NK-92 treated with Interleukin-12 subunit alpha and Interleukin-12 subunit beta, amount 100 ng/mL, for 24 hours (cell line): Measurements from ENCODE around the gene XYLT1.
A peak's percentile ranks its signal among the peaks of the same experiment; 100 is the strongest.

ENCODE experiments used
- DNase-seq: peaks from one replicate; lab custom pipeline; 2025; lab: John Stamatoyannopoulos, UW

XYLT1 gene

DNA sequence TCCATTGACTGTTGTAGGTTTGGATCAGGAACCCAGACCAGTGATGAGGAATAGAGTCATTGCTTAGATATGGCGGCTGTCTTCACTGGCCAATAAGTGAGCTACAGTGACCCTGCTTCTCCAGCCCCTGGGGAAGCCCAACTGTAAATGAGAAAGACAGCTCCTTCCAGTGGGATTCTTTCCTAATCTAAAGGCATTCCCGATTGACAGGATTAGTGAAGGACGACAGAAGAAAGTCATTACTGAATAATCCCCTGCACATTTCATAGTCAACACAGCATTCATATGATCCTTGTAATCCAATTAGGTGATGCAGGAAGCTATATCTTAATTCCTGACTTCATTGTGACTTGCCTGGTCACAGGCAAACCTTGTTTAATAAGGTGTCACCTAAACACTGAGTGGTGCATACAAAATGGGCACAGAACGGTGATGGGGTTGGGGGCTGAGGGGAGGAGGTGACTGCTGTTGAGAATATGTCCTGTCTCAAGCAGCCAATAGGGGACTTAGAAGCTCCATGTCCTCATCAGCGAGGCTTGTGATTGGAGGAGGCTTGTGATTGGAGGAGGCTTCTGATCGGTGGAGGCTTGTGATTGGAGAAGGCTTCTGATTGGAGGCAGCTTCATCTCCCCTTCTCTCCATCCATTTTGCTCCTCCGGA, 242.6 kb downstream of the XYLT1 start:
- DNase-seq: no peak

DNA sequence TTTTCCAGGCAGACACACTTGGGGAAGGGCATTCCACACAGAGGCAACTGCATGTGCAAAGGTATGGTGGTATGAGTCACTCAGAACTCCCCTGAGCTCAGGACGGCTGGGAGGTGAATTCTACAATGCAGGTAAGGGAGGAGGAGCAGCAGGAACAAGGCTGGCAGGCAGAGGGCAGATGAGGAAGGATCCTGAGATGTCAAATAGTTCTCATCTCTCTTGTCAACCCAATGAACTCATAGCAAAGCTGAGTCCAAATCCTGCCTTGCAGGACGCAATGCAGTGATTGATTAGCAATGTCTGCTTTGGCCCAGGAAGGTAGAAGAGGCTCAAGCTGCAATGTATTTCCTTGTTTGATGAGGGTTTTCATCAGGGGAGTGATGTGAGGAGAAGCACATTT, 243.5 kb downstream of the XYLT1 start:
- DNase-seq: no peak

GRCh38 chr16:17225541-17225940, 245.2 kb downstream of the XYLT1 start:
- DNase-seq: no peak

DNA sequence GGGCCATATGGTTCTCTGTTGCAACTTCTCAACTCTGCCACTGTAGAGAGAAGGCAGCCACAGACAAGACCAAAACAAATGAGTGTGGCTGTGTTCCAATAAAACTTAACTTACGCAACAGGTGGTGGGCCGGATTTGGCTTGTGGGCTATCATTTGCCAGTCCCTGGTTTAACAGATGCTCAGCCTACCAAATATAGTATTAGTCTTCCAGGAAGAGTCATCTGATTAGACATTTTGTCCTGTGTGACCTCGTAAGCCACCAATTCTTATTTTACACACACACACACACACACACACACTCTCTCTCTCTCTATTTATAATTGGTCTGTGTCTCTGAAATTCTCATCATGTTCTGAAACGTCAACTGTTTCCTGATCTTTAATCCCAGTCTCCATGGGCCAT, 245.9 kb downstream of the XYLT1 start:
- peak; percentile 73 for DNase-seq

DNA sequence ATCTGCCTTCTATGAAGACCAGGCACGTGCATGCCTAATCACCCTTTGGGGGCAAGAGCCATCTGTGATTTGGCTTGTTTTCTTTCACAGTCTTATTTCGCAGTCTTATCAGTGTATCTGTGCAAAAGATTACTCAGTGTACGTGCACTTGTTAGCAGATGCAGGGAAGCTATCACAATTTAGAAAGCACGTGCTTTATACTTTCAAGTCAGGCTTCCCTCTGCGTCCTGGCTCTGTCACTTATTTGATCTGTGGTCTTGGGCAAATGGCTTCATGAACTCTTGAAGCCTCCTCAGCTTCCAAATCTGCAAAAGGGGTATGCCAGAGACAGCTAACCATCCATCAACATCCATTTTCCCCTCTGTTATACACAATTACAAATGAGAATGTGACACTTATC, 246.4 kb downstream of the XYLT1 start:
- DNase-seq: no peak

- no peak for DNase-seq
These were observed 247.2 kb downstream of the XYLT1 start for GRCh38 chr16:17223576-17223975.

DNA sequence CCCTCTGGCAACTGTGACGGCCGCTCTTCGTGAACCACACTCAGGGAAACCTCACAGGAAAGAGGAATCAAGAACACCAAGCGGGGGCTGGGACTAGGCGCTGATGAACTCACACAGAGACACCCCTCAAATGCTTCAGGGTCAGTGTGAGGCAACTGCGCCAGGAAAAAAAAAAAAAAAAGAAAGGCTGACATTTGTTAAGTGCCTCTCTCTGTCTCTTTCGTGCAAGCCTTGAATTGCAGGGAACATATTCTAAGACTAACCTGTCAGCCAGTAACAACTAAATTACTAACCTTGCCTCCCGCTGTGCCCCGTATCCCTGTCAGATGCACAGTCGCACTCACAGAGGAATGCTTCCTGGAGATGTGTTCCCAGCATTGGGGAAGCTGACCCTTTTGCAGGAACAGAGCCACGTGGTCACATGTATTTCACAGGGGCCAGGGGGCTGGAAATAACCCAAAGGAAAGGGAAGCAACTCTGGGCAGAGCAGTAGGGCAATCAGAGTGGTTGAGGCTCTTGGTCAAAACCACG, 247.8 kb downstream of the XYLT1 start:
- no peak for DNase-seq

- no peak for DNase-seq
These were observed 250.8 kb downstream of the XYLT1 start for GRCh38 chr16:17219991-17220390.

- DNase-seq: no peak
These were observed 254.8 kb downstream of the XYLT1 start for GRCh38 chr16:17215936-17216335.

DNA sequence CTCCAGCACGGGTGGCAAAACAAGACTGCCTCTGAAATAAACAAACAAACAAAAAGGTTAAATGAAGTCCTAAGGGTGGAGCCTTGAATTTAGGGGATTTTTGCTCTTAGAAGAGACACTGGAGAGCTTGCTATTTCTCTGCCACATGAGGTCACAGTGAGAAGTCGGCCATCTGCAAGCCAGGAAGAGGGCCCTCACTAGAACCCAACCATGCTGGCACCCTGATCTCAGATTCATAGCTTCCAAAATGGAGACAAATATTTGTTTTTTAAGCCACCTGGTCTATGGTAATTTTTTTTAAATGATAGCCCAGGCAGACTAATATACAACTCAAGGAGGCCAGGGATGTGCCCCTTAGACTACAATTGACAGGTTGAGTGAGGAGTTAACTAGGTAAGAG, 255.5 kb downstream of the XYLT1 start:
- no peak for DNase-seq

DNA sequence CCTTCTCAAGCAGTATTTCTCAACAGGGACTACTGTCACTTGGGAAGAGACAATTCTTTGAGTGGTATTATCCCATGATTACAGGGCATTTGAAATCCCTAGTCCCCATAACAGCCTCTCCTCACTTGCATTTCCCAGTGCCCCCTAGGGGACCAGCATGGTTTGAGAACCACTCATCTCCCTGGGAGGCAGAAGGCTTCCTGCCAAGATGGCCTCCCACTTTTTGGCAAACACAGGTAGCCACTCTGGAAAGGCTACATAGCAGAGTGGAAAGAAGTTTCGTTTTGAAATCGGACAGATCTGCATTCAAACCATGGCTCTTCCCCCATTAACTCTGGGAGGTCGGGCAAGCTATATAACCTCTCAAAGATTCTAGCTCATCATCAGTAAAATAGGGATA, 256.8 kb downstream of the XYLT1 start:
- DNase-seq: no peak

DNA sequence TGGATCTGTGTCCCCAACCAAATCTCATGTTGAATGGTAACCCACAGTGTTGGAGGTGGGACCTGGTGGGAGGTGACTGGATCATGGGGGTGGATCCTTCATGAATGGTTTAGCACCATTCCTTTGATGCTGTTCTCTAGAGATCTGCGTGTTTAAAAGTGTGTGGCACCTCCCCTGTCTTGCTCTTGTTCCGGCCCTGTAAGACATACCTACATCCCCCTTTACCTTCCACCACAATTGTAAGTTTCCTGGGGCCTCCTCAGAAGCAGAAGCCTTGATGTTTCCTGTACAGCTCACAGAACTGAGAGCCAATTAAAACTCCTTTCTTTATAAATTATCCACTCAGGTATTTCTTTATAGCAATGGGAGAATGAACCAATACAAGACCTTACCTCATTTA, 257.7 kb downstream of the XYLT1 start:
- DNase-seq: no peak

GRCh38 chr16:17212606-17213005, 258.2 kb downstream of the XYLT1 start:
- no peak for DNase-seq

- no peak for DNase-seq
These were observed 259.0 kb downstream of the XYLT1 start for GRCh38 chr16:17211797-17212196.

- no peak for DNase-seq
These were observed 264.0 kb downstream of the XYLT1 start for GRCh38 chr16:17206712-17207111.

DNA sequence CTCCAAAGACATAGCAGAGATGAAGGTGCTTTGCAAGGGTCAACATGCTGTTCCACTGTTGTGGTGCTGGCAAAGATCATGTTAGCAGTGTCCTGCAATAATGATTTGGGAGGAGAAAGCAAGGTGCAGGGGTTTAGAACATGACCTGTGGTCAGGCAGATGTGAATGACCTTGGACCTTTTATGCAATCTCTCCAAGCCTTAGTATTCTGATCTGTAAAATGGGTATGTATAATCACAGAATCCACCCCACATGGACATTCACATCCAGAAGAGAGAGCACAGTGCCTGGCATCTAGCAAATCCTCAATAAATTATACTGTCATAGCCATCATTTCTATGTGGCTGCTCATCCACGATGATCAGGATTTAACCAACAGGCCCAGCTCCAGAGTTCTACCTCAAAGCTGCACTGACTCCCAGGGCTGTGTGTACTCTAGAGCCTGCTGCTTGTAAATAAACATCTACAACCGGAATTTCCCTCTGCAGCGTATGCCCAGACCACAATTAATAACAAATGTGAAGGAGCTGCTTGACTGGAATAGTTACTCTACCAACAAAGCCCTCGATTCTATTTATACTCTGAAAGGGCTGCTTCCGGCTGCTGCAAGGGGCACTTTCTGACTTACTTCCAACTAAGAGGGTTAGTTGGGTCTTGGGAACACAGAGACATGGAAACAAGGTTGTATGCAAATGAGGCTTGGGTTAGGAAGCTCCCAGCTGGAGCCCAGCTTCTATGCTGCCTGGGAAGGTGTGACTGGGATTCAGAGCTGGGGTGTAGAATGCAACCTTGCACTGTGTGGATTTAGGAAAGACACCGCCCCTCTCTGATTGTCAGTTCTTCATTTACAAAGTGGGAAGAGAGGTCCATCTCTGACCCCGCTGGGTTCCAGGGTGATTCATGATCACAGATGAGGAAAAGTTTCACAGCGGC, 265.2 kb downstream of the XYLT1 start:
- no peak for DNase-seq

- DNase-seq: no peak
These were observed 266.1 kb downstream of the XYLT1 start for GRCh38 chr16:17204644-17205043.

- DNase-seq: no peak
These were observed 266.6 kb downstream of the XYLT1 start for GRCh38 chr16:17204206-17204605.

- no peak for DNase-seq
These were observed 267.3 kb downstream of the XYLT1 start for GRCh38 chr16:17203424-17203823.

DNA sequence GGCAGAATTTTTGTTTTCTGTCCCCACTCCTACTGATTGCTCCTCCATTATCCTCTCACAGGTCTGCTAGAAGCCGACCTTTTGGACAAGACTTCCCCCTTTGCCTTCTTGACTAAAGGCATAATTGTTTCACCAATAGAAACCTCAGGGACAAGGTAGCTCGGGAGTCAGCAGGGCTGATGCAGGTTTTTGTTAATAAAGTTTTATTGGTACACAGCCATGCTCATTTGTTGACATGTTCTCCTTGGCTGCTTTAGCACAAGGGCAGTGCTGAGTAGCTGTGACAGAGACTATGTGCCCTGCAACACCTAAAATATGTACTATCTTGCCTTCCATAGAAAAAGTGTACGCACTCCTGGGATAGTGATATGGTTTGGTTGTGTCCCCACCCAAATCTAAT, 271.6 kb downstream of the XYLT1 start:
- DNase-seq: no peak

- DNase-seq: no peak
These were observed 274.2 kb downstream of the XYLT1 start for GRCh38 chr16:17196526-17196925.

DNA sequence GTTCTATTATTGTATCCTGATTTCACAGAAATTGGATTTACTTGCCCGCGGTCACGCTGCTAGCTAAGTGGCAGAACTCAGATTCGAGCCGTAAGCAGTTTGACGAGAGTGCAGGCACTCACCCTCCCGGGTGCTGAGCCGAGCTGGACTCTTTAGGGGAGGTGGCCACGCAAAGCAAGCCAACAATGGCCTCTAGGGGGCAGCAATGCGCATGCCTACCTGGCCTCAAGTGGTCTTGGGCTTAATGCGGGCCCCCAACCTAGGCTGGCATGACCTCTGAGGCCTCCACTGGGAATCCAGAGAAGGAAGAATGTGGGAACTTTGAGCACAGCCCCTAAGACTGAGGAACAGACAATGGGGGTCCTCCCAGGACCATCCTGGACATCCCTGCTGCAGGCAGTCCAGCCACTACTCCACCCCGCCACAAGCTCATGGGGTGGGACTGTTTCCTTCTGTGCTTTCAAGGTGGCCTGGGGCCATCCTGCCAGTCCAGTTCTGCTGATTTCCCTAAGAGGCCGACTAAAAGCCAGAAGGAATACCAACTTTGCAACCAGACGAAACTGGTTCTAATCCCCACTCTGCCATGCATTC, 276.5 kb downstream of the XYLT1 start:
- peak; percentile 19 for DNase-seq

- no peak for DNase-seq
These were observed 277.1 kb downstream of the XYLT1 start for GRCh38 chr16:17193566-17194100.
